ENCODE data around the gene PDXDC1. TPM values are rescaled to one million over a fixed set of nuclear protein-coding genes. Genes with fewer than 3 reads are reported as not detected.
"Not testable (repeated sequence)": the region's sequence is repeated elsewhere in the genome, so short reads cannot be mapped to it uniquely, and the experiment has no call there.

PDXDC1 gene
- total RNA-seq, 1 experiment from 2014 or later, result 62.6 TPM

DNA sequence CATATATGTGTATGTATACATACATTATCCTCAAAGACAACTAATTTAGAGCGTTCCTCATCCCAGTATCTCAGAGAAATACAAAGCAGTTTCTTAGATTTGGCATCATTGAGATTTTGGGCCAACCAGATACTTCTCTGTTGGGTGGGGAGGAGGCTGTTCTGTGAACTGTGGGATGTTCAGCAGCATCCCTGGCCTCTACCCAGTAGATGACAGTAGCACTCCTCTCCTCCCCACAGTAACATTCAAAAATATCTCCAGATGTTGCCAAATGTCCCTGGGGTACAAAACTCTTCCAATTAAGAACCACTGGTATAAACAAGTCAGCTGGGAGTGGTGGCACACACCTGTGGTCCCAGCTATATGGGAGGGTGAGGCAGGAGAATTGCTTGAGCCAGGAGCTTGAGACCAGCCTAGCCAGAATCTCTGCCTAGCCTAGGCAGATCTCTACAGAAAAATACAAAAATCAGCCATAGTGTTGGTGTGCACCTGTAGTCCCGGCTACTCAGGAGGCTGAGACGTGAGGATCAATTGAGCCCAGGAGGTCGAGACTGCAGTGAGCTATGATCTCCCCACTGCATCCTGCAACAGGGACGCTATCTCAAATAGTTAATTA, 125.7 kb downstream of the PDXDC1 start:
- H3K27ac ChIP-seq (ENCODE audit: low read length); ATAC-seq; H3K27me3 ChIP-seq (ENCODE audit: low read length); CTCF ChIA-PET; H3F3A ChIP-seq (ENCODE audit: low read length, unreplicated experiment); DNase-seq; H3K9ac ChIP-seq (ENCODE audit: low read length); H3K36me3 ChIP-seq (ENCODE audit: low read depth, low read length); H4K20me1 ChIP-seq (ENCODE audit: low read length); H3K9me3 ChIP-seq (ENCODE audit: low read length); intact Hi-C loops (cut with micrococcal nuclease); H3K4me3 ChIP-seq (ENCODE audit: low read length); BruUV-seq (replicated peaks); H3K4me1 ChIP-seq (ENCODE audit: insufficient read depth, low read length); POLR2A ChIA-PET (ENCODE audit: unreplicated experiment); H3K79me2 ChIP-seq (ENCODE audit: low read length); H3K9me2 ChIP-seq (replicated peaks; ENCODE audit: low read length); H3K4me2 ChIP-seq (ENCODE audit: low read length); H2AFZ ChIP-seq (ENCODE audit: low read length): not testable (repeated sequence)

DNA sequence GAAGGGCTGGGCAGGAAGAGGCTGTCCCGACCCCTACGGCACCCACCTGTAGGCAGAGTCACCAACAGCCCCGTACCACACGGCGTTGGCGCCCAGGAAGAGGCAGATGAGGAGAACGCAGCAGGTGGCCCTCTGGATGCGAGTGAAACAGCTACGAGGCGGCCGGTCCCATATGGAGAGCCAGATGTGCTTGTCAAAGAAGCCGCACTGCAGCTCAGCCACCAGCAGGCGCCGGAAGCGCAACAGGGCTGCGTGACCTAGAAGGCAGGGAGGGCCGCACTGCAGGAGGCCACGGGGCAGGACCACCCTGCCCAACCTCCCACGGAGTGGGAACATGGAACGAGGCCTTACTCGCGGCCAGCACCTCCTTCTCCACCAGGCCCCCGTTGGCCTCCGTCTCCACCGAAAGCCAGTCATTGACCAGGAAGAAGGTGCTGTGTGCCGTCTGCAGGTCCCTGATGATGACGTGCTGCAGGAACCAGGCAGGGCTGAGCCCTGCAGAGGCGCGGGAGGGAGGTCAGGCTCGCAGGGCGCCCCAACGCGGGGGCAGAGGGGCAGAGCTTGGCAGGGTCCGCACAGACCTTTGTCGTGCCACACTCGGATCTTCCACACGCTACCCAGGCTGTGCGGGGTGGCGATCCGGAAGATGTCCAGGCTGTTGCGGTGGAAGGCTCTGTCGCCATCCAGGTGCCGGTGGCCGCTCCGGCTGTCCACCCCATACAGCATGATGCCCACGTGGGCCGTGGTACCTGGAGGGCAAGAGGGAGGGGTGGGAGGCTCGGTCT, 153.0 kb downstream of the PDXDC1 start:
- H3K27ac ChIP-seq (ENCODE audit: low read length); H3K4me1 ChIP-seq (ENCODE audit: insufficient read depth, low read length); H3K4me3 ChIP-seq (ENCODE audit: low read length); CTCF ChIA-PET; H3K27me3 ChIP-seq (ENCODE audit: low read length); H2AFZ ChIP-seq (ENCODE audit: low read length); H3K4me2 ChIP-seq (ENCODE audit: low read length); H3K9me3 ChIP-seq (ENCODE audit: low read length); intact Hi-C loops (cut with micrococcal nuclease); H3K9me2 ChIP-seq (replicated peaks; ENCODE audit: low read length); POLR2A ChIA-PET (ENCODE audit: unreplicated experiment); DNase-seq; H3K79me2 ChIP-seq (ENCODE audit: low read length); H3K36me3 ChIP-seq (ENCODE audit: low read depth, low read length); H3F3A ChIP-seq (ENCODE audit: low read length, unreplicated experiment); BruUV-seq (replicated peaks); H4K20me1 ChIP-seq (ENCODE audit: low read length); H3K9ac ChIP-seq (ENCODE audit: low read length); ATAC-seq: not testable (repeated sequence)

- POLR2A ChIA-PET (ENCODE audit: unreplicated experiment); H3K79me2 ChIP-seq (ENCODE audit: low read length); BruUV-seq (replicated peaks); H2AFZ ChIP-seq (ENCODE audit: low read length); H3K4me1 ChIP-seq (ENCODE audit: insufficient read depth, low read length); H4K20me1 ChIP-seq (ENCODE audit: low read length); H3K36me3 ChIP-seq (ENCODE audit: low read depth, low read length); ATAC-seq; H3K4me3 ChIP-seq (ENCODE audit: low read length); H3K9me2 ChIP-seq (replicated peaks; ENCODE audit: low read length); H3K4me2 ChIP-seq (ENCODE audit: low read length); H3K27me3 ChIP-seq (ENCODE audit: low read length); H3F3A ChIP-seq (ENCODE audit: low read length, unreplicated experiment); DNase-seq; CTCF ChIA-PET; H3K9me3 ChIP-seq (ENCODE audit: low read length); intact Hi-C loops (cut with micrococcal nuclease); H3K27ac ChIP-seq (ENCODE audit: low read length); H3K9ac ChIP-seq (ENCODE audit: low read length): not testable (repeated sequence)
Measured at GRCh38 chr16:15130256-15130932, 155.6 kb downstream of the PDXDC1 start.

DNA sequence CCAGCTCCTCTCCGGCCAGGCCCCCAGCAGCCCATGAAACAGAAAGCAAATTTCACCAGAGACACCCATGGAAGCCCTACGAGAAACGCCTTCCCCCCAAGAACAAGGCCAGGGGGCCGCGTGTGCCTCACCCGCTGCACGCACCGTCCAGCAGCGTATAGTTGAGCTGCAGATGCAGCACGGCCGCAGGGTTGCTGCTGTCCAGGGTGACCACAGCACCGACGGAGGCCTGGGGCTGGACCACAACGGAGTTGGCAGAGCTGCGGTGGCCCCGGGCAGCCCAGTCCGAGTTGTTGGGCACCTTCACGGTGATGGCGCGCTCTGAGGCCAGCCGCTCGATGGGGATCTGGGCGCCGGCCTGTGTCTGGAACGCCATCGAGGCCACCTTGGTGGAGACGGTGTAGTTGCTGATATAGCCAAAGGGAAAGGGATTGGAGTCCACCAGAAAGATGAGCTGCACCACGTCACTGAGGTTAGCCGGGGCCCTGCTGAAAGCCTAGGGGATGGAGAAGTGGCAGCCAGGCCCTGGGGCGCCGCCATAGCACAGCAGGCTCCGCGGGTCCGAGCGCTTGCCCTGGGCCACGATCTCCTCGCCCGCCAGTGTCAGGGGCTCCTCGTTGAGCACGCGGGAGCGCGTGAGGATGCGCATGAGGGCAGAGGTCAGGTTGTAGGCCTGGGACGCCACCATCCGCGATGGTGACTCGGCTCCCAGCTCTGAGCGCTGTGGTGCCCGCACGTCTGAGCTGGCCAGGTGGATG, 156.3 kb downstream of the PDXDC1 start:
- H3K79me2 ChIP-seq (ENCODE audit: low read length); H3K9ac ChIP-seq (ENCODE audit: low read length); intact Hi-C loops (cut with micrococcal nuclease); H3K27ac ChIP-seq (ENCODE audit: low read length); H3K9me2 ChIP-seq (replicated peaks; ENCODE audit: low read length); H3K4me3 ChIP-seq (ENCODE audit: low read length); H3K4me1 ChIP-seq (ENCODE audit: insufficient read depth, low read length); CTCF ChIA-PET; H3K27me3 ChIP-seq (ENCODE audit: low read length); H3K9me3 ChIP-seq (ENCODE audit: low read length); DNase-seq; H2AFZ ChIP-seq (ENCODE audit: low read length); ATAC-seq; POLR2A ChIA-PET (ENCODE audit: unreplicated experiment); H4K20me1 ChIP-seq (ENCODE audit: low read length); H3F3A ChIP-seq (ENCODE audit: low read length, unreplicated experiment); H3K4me2 ChIP-seq (ENCODE audit: low read length); BruUV-seq (replicated peaks); H3K36me3 ChIP-seq (ENCODE audit: low read depth, low read length): not testable (repeated sequence)

GRCh38 chr16:15132719-15133428, 158.0 kb downstream of the PDXDC1 start:
- intact Hi-C loops (cut with micrococcal nuclease); POLR2A ChIA-PET (ENCODE audit: unreplicated experiment); H3K79me2 ChIP-seq (ENCODE audit: low read length); H3K4me2 ChIP-seq (ENCODE audit: low read length); H4K20me1 ChIP-seq (ENCODE audit: low read length); H3K36me3 ChIP-seq (ENCODE audit: low read depth, low read length); H3K9me2 ChIP-seq (replicated peaks; ENCODE audit: low read length); H3F3A ChIP-seq (ENCODE audit: low read length, unreplicated experiment); H3K9me3 ChIP-seq (ENCODE audit: low read length); H2AFZ ChIP-seq (ENCODE audit: low read length); H3K9ac ChIP-seq (ENCODE audit: low read length); H3K4me3 ChIP-seq (ENCODE audit: low read length); CTCF ChIA-PET; BruUV-seq (replicated peaks); DNase-seq; H3K4me1 ChIP-seq (ENCODE audit: insufficient read depth, low read length); H3K27ac ChIP-seq (ENCODE audit: low read length); ATAC-seq; H3K27me3 ChIP-seq (ENCODE audit: low read length): not testable (repeated sequence)

- H3K36me3 ChIP-seq (ENCODE audit: low read depth, low read length); H3K9me3 ChIP-seq (ENCODE audit: low read length); CTCF ChIA-PET; H3K9ac ChIP-seq (ENCODE audit: low read length); H3F3A ChIP-seq (ENCODE audit: low read length, unreplicated experiment); H3K27me3 ChIP-seq (ENCODE audit: low read length); H3K27ac ChIP-seq (ENCODE audit: low read length); H3K9me2 ChIP-seq (replicated peaks; ENCODE audit: low read length); H3K4me2 ChIP-seq (ENCODE audit: low read length); H3K4me1 ChIP-seq (ENCODE audit: insufficient read depth, low read length); BruUV-seq (replicated peaks); H4K20me1 ChIP-seq (ENCODE audit: low read length); POLR2A ChIA-PET (ENCODE audit: unreplicated experiment); H2AFZ ChIP-seq (ENCODE audit: low read length); ATAC-seq; H3K4me3 ChIP-seq (ENCODE audit: low read length); intact Hi-C loops (cut with micrococcal nuclease); H3K79me2 ChIP-seq (ENCODE audit: low read length); DNase-seq: not testable (repeated sequence)
Measured at GRCh38 chr16:15133554-15133953, 158.7 kb downstream of the PDXDC1 start.
